Endodermal cell (in vitro differentiated cells): ENCODE measurements around the gene PDXP. TPM values are rescaled to one million over a fixed set of nuclear protein-coding genes. Genes with fewer than 3 reads are reported as not detected.
A peak's percentile ranks its signal among the peaks of the same experiment; 100 is the strongest.

ENCODE experiments used
- DNase-seq: peaks from one replicate; pipeline ENCODE4 v3.0.0-alpha.2; 2017
- H3K27ac ChIP-seq: 2 replicates; pipeline ENCODE4 v1.5.1; 2013; ENCODE audit warnings: mild to moderate bottlenecking, low read depth, low read length, moderate library complexity
- H3K27me3 ChIP-seq: 2 replicates; pipeline ENCODE4 v1.6.1; 2013; ENCODE audit warnings: mild to moderate bottlenecking, low read length, moderate library complexity; ENCODE audit not compliant: insufficient read depth, control insufficient read depth, poor library complexity, severe bottlenecking
- H3K36me3 ChIP-seq: 2 replicates; pipeline ENCODE4 v1.7.0; 2013; ENCODE audit warnings: mild to moderate bottlenecking, low read length, moderate library complexity; ENCODE audit not compliant: control insufficient read depth, insufficient read depth
- H3K4me1 ChIP-seq: one replicate; pipeline ENCODE4 v1.7.0; 2013; ENCODE audit warnings: low read length; ENCODE audit not compliant: control insufficient read depth, insufficient read depth
- H3K4me3 ChIP-seq: 2 replicates; pipeline ENCODE4 v1.5.1; 2013; ENCODE audit warnings: mild to moderate bottlenecking, low read length, moderate library complexity
- H3K9ac ChIP-seq: 2 replicates; pipeline ENCODE4 v1.6.1; 2013; ENCODE audit warnings: mild to moderate bottlenecking, low read length, moderate library complexity; ENCODE audit not compliant: poor library complexity, severe bottlenecking; ENCODE audit errors: extremely low read depth
- H3K9me3 ChIP-seq: 2 replicates; pipeline ENCODE4 v1.6.1; 2013; ENCODE audit warnings: mild to moderate bottlenecking, low read length, moderate library complexity; ENCODE audit not compliant: control insufficient read depth
- H3K27ac Mint-ChIP-seq: 2 replicates; pipeline ENCODE4 v1.8.0; 2020; ENCODE audit warnings: mixed read lengths
- H3K27me3 Mint-ChIP-seq: 2 replicates; pipeline ENCODE4 v1.8.0; 2021; ENCODE audit warnings: mild to moderate bottlenecking, mixed read lengths; ENCODE audit not compliant: insufficient read depth
- H3K36me3 Mint-ChIP-seq: 2 replicates; pipeline ENCODE4 v1.8.0; 2020; ENCODE audit warnings: low read depth, mixed read lengths
- H3K4me1 Mint-ChIP-seq: 2 replicates; pipeline ENCODE4 v1.8.0; 2020; ENCODE audit warnings: mixed read lengths
- H3K4me3 Mint-ChIP-seq: 2 replicates; pipeline ENCODE4 v1.8.0; 2020; ENCODE audit warnings: mild to moderate bottlenecking, moderate library complexity, mixed read lengths
- H3K9me3 Mint-ChIP-seq: 2 replicates; pipeline ENCODE4 v1.8.0; 2020; ENCODE audit warnings: mild to moderate bottlenecking, mixed read lengths
- CTCF ChIP-seq: fragments of 200-600 bp; sonication (generic); conservative IDR thresholded peaks from 2 replicates; pipeline ENCODE4 v1.5.0; 2021; ENCODE audit warnings: antibody characterized with exemption, mild to moderate bottlenecking
- WGBS, 2 experiments: methylation state at CpG; one replicate each; pipeline versions ENCODE4 v1.1.5 to v1.1.7; 2013; ENCODE audit warnings: missing lambda C conversion rate in 2 of 2, mixed read lengths in 1 of 2; ENCODE audit not compliant: insufficient coverage in 1 of 2, insufficient read length in 1 of 2; 5-methylcytosine and 5-hydroxymethylcytosine counted together
- total RNA-seq, 2 donors: library from RNA; stranded (reverse); fragmentation: NEBNext Ultra II Directional in 1 of 2; extraction: Animal tissue kit (Norgen Biotek cat#: 25700) in 1 of 2; gene quantifications; 2 replicates in 1 of 2; 3 replicates in 1 of 2; pipeline ENCODE4 v1.2.1, GENCODE V29; 2021

Gene PDXP
- total RNA-seq, 2 donors from 2014 or later = 23.5 to 29.3 TPM

- no peak overlapping the region for H3K27ac Mint-ChIP-seq
- Histone ChIP-seq H3K4me1 (peaks cover 4% of the 10 kb centered on the region), H3K4me3 (no peak overlapping the region), H3K9ac (no peak overlapping the region), H3K27me3 (no peaks in the 10 kb centered on the region), H3K9me3 (no peaks in the 10 kb centered on the region), H3K27ac (no peak overlapping the region), H3K36me3 (no peaks in the 10 kb centered on the region)
- peaks cover 5% of the 10 kb centered on the region for H3K4me1 Mint-ChIP-seq
- H3K4me3 Mint-ChIP-seq = no peak overlapping the region
- 94 to 97% methylated on average over 8 to 12 of the region's 12 CpGs for WGBS, 2 experiments
- peaks cover 4% of the 10 kb centered on the region for H3K36me3 Mint-ChIP-seq
- no peaks in the 10 kb centered on the region for H3K9me3 Mint-ChIP-seq
- no peak for DNase-seq
- no peaks in the 10 kb centered on the region for H3K27me3 Mint-ChIP-seq
- TF ChIP-seq CTCF = no peak
Measured at GRCh38 chr22:37674248-37674647, 15.7 kb downstream of the PDXP start.

GRCh38 chr22:37674951-37675929, 16.7 kb downstream of the PDXP start, which contains the start of gene LGALS1:
LGALS1 (plus strand) TSS chr22:37675636; CDS start chr22:37675703, 67 bp downstream.
- no peaks in the 10 kb centered on the region for H3K27me3 Mint-ChIP-seq
- no peak for TF ChIP-seq CTCF

GRCh38 chr22:37675930-37676735, 17.6 kb downstream of the PDXP start:
- Mint-ChIP-seq H3K36me3 (no peaks in the 10 kb centered on the region), H3K4me1 (peaks cover 5% of the 10 kb centered on the region), H3K27me3 (no peaks in the 10 kb centered on the region), H3K9me3 (no peaks in the 10 kb centered on the region), H3K27ac (peak overlapping the region; percentile 61), H3K4me3 (peak overlapping the region; percentile 51)
- no peaks in the 10 kb centered on the region for H3K36me3 ChIP-seq
- H3K9me3 ChIP-seq = no peaks in the 10 kb centered on the region
- TF ChIP-seq CTCF = no peak
- H3K9ac ChIP-seq = peak overlapping the region; percentile 24
- no peaks in the 10 kb centered on the region for H3K27me3 ChIP-seq
- peak overlapping the region; percentile 73 for H3K4me3 ChIP-seq
- DNase-seq = no peak
- no peak overlapping the region for H3K27ac ChIP-seq
- 30 to 57% methylated on average over 5 to 12 of the region's 17 CpGs for WGBS, 2 experiments
- peaks cover 4% of the 10 kb centered on the region for H3K4me1 ChIP-seq

More at GRCh38 chr22:37674951-37675929, 16.7 kb downstream of the PDXP start, which contains the start of gene LGALS1:
- peak within 1 kb of the TSS; percentile 73 for H3K4me3 ChIP-seq
- peaks cover 4% of the 10 kb centered on the region for H3K4me1 ChIP-seq
- H3K36me3 ChIP-seq = no peaks in the 10 kb centered on the region
- H3K36me3 Mint-ChIP-seq = no peaks in the 10 kb centered on the region
- peak within 1 kb of the TSS; percentile 51 for H3K4me3 Mint-ChIP-seq
- 62 to 72% methylated on average over 25 to 34 of the region's 34 CpGs for WGBS, 2 experiments
- H3K27me3 ChIP-seq = no peaks in the 10 kb centered on the region
- DNase-seq = peak; percentile 86
- H3K27ac ChIP-seq = no peak within 1 kb of the TSS
- peak within 1 kb of the TSS; percentile 24 for H3K9ac ChIP-seq
- peak within 1 kb of the TSS; percentile 61 for H3K27ac Mint-ChIP-seq
- H3K9me3 Mint-ChIP-seq = no peaks in the 10 kb centered on the region
- H3K9me3 ChIP-seq = no peaks in the 10 kb centered on the region
- H3K4me1 Mint-ChIP-seq = peaks cover 5% of the 10 kb centered on the region
